Stimulated activated CD4-positive, alpha-beta T cell treated with anti-CD3 and anti-CD28 coated beads, Interleukin-12 subunit alpha, Interleukin-12 subunit beta, amount 100 ng/mL, for 48 hours (primary cell): ENCODE measurements around the gene CABYR.
A peak's percentile ranks its signal among the peaks of the same experiment; 100 is the strongest.
"Not testable (repeated sequence)": the region's sequence is repeated elsewhere in the genome, so short reads cannot be mapped to it uniquely, and the experiment has no call there.

Experiments
- DNase-seq, 3 donors: peaks; one replicate each; pipeline ENCODE4 v3.0.0-alpha.2; 2020; ENCODE audit warnings: low read depth in 2 of 3, low spot score in 1 of 3

Gene CABYR

DNA sequence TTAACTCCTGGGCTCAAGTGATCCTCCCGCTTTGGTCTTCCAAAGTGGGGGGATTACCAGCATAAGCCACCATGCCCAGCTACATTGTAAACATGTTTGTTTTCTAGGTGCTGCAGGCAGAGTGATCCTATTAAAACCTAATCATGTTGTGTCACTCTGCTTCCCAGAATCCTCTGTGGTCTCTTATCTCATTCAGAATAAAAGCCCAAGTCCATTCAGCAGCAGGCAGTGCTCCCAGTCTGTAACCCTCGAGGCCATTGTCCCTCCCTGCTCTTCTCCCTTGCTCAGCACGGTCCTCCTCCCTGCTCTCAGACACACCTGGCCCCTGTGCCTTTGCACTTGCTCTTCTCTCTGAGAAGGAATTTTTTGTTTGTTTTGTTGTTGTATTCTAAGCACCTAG lies 11.1 kb upstream of the CABYR start:
- DNase-seq: no peak

DNA sequence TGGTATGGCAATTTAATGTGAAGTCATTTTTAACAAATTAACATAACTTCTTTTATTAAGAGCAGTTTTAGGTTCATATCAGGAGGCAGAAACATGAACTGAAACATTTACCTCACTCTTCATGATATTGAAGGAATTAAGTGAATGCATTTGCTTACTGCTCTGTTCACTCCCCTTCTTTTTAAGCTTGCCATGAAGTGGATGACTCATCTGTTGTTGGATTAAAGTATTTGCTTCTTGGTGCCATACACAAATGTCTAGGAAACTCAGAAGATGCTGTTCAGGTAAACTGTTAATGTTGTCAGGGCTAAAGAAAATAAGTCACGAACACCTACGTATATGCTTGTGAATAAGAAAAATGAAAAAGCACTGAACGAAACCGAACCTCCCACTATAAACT lies 10.2 kb upstream of the CABYR start:
- DNase-seq: no peak

DNA sequence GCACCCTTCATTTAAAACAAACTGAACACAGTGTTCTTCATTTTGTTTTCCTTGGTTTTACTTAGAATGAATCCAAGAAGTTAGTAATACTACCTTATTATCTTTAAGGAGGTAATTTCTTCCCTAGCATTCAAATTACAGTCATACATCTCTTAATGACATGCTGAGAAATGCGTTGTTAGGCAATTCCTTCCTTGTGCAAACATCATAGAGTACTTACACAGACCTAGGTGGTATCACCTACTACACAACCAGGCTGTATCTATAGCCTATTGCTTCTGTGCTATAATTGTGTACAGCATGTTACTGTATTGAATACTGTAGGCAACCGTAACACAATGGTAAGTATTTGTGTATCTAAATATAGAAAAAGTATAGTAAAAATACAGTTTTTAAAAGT lies 8.4 kb upstream of the CABYR start:
- DNase-seq: no peak

DNA sequence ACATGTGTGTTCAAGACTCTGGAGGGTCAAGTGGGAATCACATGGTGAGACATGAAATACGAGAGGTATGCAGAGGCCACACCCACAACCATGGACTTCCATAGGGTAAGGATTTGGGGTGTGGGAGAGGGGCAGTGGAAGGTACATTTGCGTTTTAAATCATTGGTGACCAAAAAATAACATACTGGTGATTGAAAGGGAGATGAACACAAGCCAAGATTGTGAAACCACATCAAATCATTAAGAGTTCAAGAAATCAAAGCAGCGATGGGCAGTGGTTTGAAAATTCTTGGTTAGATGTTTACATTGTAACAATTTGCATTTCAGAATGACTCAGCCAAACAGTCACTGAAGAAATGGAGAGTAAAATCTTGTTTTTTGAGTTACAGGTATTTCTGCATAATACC lies 1.9 kb upstream of the CABYR start:
- no peak for DNase-seq

DNA sequence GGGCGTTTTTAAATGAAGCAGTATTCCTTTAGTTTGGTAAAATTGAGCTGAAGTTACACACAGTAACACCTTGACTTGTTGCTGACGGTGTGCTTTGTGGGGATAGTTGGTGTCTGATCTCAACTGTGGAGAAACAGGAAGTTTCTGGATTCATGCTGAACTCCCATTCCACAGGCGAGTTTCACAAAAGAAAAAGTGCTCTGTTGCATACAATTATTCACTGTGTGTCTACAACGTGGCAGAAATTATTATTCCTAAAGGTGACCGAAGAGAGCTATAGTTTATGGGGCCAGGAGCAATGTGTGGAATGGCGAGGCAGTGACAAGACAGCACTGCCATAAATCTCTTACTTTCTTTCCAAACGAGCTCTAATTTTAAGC lies 463 bp upstream of the CABYR start:
- DNase-seq: no peak

DNA sequence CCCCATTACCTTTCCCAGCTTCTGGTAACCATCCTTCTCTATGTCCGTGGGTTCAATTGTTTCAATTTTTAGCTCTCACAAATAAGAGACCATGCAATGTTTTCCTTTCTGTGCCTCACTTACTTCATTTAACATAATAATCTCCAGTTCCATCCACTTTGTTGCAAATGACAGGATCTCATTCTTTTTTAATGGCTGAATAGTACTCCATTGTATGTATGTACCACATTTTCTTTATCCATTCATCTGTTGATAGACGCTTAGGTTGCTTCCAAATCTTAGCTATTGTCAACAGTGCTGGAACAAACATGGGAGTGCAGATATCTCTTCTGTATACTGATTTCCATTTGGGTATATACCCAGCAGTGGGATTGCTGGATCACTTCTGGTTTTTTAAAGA lies 1.8 kb downstream of the CABYR start:
- DNase-seq: no peak

DNA sequence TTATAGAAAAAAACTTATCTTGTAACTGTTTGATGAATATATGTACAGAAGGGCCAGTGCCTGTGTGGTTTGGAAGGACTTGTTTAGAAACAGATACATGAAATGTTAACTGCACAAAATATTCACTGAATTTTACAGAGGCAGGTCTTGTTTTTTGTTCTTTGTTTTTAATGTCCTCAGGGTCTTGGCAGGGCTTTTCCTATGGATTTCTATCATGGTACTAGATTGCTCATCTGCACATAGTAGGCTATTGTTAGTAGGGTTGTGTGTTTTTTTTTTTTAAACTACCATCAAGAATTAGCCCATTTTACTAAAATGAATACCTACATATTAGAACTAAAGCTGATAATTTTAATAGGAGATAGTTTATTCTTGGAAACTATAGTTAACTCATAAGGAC lies 3.5 kb downstream of the CABYR start:
- no peak for DNase-seq

DNA sequence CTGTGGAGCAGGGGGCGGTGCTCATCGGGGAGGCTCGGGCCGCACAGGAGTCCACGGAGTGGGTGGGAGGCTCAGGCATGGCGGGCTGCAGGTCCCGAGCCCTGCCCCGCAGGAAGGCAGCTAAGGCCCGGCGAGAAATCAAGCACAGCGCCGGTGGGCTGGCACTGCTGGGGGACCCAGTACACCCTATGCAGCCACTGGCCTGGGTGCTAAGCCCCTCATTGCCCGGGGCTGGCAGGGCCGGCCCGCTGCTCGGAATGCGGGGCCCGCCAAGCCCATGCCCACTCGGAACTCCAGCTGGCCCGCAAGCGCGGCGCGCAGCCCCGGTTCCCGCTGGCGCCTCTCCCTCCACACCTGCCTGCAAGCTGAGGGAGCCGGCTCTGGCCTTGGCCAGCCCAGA lies 10.7 kb downstream of the CABYR start:
- DNase-seq: not testable (repeated sequence)

DNA sequence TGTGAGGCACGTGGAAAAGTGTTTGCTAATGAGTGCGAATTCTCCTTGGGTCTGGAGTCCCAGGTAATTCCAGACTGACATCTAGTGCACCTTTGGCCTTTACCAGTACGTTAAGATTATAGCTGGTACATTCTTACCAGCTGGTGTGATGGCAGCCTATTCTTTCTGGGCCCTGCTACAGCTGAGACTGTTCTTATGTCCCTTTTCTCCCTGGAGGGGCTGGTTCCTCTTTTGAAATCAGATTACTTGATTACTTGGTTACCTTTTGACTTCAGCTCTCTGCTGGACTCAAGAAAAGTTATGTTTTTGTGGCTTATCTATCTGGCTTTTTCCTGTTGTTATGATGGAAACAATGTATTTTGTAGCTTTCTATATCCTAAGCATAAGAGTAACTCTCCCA lies 14.5 kb downstream of the CABYR start:
- DNase-seq: no peak

DNA sequence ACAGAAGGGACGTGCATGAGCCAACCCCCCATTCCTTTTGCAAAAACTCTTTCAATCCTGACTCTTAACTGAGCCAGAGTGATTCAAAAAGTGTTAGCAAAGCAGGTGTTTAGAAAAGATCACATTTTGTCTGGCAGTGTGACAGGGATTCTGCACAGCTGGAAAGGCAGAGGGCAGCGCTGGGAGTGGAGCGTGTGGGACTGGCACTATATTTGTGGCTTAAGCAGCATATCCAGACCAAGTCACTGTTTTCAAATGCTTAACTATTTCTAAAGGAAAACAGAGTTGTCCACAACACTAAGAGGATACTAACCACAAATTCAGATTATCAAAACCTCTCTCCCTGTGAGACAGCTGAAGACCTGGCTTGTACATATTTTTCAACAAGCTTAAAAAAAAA lies 19.0 kb downstream of the CABYR start:
- no peak for DNase-seq

DNA sequence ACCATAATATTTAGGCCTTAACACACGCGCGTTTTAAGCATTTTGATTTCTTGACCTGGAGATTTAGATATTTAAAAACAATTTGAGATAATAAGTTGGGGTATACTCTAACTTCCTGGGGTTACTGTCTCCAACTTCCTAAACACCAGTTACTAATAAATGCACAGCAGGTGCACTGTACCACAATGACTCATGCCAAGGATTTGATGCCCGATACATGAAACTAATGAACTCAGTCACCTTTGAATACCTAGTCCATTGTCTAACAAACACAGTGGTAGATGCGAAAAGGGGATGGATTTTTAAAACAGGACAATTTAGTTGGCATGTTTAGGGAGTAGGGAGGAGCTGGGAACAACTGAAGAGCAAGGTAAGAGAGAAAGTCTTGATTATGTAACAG lies 21.2 kb downstream of the CABYR start:
- no peak for DNase-seq

DNA sequence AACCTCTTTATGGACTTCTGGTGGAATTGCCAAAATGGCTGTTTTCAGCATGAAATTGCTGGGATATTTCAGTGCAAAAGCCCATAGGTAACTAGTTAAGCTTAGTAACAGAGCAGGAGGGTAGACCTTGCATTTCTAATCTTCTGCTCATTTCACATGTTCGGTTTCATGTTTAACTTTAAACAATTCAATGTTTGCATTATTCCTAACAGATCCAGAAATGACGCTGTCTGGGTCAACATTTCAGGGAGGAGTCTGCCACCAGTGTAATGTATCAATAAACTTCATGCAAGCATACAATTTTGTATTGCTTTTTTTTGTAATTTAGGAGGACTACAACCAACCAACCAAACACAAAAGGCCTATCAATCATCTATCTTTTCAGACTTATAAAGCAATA lies 22.4 kb downstream of the CABYR start:
- DNase-seq: no peak

DNA sequence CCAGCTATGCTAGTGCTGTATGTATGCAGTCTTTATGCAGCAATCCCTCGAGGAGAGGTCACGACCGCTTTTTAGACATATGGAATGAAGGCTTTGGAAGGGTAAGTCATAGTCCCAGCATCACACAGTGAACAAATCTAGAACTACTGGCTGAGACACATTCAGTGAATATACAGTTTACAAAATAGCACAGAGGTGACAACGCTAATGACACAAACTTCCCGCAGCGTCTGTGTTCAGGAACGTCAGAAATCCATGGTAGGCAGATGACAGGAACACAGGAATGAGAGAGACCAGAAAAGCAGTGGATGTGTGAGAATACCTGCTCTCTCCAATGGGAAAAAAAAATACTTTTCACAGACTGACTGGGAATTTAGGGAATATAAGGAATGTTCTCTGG lies 29.6 kb downstream of the CABYR start:
- no peak for DNase-seq

DNA sequence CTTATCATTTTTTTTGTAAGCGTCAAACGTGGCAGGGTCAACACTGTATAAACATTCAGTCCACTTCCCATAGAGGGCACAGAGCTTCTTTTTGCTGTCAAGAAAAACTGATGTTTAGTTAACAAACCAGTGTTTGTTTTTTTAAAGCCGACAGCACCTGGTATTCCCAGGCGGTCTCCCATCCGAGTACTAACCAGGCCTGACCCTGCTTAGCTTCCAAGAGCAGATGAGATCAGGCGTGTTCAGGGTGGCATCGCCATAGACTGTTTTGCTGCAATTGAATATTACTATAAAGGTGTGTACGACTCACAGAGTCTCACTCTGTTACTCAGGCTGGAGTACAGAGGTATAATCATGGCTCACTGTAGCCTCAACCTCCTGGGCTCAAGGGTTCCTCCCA lies 31.5 kb downstream of the CABYR start:
- DNase-seq: peak in 1 of 3 donors; percentile 7

DNA sequence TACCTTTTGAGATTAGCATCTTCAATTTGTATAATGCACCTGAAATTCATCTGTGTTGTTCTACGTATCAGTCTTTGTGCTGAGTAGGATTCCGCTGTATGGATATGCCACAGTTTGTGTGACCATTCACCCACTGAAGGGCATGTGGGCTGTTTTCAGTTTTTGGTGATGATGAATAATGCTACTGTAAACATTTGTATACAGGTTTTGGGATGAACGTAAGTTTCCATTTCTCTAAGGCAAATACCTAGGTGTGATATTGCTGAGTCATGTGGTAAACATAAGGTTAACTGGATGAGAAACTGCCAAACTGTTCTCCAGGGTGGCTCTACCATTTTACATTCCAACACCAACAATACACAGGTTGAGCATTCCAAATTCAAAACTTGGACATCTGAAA lies 35.1 kb downstream of the CABYR start:
- no peak for DNase-seq

DNA sequence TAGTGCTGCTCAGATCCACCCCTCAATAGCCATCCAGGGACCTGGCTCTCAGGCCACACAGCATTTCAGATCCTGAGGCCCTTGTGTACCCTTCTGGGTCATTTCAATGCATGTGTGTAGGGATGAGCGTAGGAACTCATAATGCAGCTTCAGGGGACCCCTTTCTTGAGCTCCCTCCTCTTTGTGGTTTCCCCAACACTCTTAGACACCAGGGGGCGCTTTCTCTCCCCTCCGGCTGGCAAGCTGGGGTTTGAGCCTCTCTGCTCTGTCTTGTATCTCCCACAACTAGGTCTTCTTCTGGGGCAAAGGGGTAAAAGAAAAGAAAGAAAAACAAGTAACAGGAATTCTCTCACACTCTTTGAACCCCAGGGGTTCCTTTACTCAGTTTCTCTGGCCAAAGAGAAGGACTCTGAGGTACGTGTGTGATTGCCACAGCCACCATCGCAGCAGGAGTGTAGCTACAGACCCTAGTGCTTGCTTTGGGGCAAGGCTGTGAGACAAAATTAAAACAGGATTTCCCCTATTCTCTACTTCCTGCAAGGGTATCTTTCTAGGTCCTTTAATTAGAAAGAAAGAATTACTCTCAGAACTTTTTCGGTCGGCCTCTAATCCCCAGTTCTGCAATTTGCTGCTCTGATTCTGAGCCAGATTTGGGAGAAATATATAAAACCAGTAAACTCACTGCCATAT lies 38.0 kb downstream of the CABYR start:
- peak; percentile 18 to 52 (median 43) for DNase-seq

DNA sequence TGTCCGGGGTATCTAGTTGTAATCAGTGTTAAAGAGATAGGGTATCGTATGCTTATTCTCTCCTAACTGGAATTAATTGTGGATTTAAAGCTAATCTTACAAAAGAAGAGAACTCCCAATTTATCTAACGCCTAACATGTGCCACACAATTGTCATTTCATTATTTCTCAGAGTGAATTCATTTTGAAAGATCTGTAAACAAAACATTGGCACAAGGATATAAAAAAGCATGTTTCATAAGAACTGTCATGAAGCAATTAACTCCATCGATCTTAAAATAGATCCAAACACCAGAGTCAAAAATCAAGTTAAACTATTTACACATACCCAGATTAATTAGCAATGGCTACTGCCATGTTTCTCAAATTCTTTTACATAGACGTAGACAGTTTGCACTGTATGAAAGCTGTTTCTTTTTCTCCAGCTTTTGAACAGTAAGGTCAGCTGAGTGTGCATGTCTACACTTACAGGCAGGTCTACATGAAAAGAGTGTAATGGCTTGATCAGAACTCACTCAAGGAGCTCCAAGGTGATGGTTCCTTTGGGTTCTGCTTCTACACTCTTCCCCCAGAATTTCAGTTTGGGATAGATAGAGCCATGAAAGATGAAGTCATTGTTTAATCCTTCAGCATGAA lies 38.8 kb downstream of the CABYR start:
- DNase-seq: no peak

DNA sequence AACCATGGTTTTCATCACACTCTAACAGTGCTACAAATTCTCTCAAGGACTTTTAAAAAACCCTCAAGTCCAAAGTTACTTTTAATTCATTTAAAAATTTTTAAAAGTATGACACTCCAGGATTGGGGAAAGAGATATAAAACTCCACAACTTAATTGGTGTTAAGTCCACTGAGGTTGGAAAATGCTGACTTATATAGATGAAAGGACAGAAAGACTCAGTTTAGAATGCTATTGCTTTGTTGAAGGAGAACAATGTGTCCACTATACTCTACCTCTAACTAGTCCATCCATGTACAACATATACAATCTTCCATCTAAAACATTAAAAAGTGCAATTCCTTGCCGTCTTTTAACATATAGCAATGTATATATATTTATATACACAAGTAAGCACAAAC lies 41.2 kb downstream of the CABYR start:
- DNase-seq: no peak

DNA sequence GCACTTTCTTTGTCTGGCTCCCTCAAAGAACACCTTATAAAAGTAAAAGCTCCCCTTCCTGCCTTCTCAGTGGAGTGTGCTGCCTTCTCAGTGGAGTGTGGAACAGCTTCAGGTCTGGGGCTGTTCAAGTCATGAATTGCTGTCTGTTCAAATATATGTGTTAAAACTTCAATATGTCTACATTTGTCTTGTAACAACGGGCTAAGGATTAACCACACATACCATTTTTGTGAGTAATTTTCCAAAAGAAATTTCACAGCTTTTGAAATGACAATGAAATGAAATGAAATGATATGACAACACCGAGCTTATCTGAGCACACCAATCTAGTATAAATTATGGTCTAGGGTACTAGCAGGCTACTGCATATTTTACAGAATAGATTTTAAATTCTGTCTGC lies 42.9 kb downstream of the CABYR start:
- no peak for DNase-seq

DNA sequence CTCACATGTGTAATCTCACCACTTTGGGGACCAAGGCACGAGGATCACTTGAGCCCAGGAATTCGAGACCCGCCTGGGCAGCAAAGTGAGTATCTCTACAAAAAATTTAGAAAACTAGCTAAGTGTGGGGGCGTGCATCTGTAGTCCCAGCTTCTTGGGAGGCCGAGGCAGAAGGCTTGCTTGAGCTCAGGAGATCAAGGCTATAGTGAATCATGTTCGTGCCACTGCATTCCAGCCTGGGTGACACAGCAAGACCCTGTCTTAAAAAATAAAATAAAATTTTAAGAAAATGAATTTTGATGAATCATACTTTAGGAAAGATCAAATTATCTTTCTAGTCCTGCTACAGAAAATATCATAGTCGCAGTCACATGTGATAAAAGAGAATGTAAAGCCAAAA lies 46.9 kb downstream of the CABYR start:
- DNase-seq: no peak

DNA sequence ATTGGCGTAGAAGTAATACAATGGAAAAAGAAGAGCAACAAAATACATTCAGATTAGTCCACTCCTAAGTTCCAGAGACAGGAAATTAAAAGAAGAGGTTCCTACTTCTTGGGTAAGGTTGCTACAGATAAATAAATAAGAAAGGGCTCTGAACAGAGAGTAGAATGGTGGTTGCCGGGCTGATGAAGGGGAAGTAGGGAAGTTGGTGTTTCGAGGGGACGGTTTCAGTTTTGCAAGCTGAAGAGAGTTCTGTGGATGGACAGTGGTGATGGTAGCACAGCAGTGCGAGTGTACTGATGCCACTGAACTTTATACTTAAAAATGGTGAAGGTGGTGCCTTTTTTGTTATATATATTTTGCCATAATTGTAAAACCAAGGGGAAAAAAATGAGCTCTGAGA lies 48.2 kb downstream of the CABYR start:
- no peak for DNase-seq

DNA sequence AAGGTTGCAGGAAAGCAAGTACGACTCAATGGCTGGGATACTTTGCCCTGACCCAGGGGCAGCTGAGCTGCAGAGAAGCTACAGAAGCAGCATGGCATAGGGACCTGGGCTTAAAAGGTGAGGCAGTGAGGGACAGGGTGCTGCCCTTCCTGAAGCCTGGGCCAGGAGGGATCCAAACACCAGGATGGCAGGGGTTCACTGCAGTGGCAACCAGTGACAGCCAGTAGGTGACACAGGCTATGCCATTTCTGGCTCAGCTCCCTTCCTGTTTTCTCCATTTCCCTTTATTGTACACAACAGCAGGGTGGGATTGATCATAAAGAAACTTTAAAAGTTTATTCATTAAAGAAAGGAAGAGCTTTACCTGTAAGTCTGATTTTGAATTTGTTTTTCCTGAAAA lies 48.8 kb downstream of the CABYR start:
- DNase-seq: no peak

DNA sequence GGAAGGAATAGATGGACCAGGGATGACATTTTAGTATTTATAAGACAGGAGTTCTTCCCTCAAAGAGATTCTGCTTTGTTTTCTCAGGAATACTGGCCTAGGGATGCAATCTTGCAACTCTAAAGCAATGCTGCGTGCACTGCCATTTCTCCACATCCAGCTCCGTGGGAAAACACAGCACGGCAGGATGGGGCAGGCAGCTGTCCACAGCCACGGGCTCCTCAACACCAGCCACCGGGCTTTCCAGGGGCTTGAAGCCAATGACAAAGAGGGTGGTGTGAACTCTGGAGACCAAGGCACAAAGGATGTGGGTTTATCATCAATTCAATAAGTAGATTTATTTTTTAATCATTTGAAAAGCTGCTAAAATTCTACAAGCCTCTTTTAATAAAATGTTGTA lies 49.3 kb downstream of the CABYR start:
- DNase-seq: no peak
